HepG2 (cell line): Measurements from ENCODE around the gene ABCA2.

Source experiments
- ATF1 ChIP-seq: IDR thresholded peaks from 2 replicates; pipeline ENCODE4 v1.6.1; 2016; ENCODE audit warnings: mild to moderate bottlenecking, control low read depth
- KAT8 ChIP-seq: IDR thresholded peaks from 2 replicates; pipeline ENCODE4 v1.6.1; 2016; ENCODE audit warnings: missing genetic modification reagents, missing compliant biosample characterization
- KDM5A ChIP-seq: fragments of 200-600 bp; sonication (generic); IDR thresholded peaks from 2 replicates; pipeline ENCODE4 v1.7.0; 2018; ENCODE audit warnings: antibody characterized with exemption, mild to moderate bottlenecking, low read length, borderline replicate concordance
- POLR2A ChIP-seq, 2 experiments: IDR thresholded peaks; 2 replicates each; pipeline ENCODE4 v1.6.1; 2011; ENCODE audit warnings: low read depth in 2 of 2, low read length in 2 of 2, mild to moderate bottlenecking in 1 of 2, moderate library complexity in 1 of 2; ENCODE audit not compliant: insufficient read depth in 1 of 2
- ZNF577 ChIP-seq: sonication (generic); formaldehyde crosslinking; IDR thresholded peaks from 2 replicates; pipeline ENCODE4 v1.4.0; 2020; ENCODE audit warnings: mild to moderate bottlenecking, low read depth, missing genetic modification reagents, borderline replicate concordance
- TF ChIP-seq, protein P1 (sequence below), 2 experiments: IDR thresholded peaks; 2 replicates each; pipeline ENCODE4 v1.6.1; 2011 to 2012; ENCODE audit warnings: low read length in 2 of 2, borderline replicate concordance in 1 of 2, low read depth in 1 of 2, mild to moderate bottlenecking in 1 of 2, moderate library complexity in 1 of 2
- TF ChIP-seq, protein P2 (sequence below): IDR thresholded peaks from 2 replicates; pipeline ENCODE4 v1.6.1; 2016; ENCODE audit warnings: low read depth, borderline replicate concordance

DNA sequence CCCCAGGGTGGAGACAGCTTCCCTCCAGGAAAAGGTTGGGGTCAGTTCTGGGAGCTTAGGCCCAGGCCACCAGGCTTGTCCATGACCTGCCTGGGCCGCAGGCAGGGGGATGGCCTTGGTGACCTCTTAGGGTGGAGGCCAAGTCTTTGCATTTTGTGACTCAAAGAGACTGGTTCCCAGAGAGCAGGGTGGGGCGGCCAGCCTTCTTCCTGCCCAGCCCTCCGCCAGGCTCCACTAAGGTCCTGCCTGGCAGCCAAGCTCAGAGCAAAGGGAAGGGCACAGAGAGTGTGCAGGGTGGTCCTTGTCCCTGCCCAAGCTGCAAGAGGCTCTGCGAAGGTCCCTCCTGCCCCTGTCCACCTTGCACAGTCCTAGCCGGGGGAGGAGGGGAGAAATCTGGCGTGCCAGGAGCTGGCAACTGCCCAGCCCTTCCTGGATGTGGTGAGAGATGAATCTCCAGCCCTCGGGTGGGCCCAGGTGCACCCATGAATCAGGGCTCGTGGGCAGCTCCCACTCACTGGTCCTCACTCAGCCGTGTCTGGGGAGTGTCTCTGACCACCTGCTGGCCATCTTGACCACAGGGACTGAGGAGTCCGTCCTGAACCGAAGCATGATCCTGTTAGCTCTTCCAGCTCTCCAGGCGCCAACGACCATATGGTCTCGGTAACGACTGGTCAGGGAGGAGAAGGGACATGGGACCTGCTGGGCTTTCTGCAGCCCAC lies 53.1 kb downstream of the ABCA2 start:
- no peak for TF ChIP-seq ATF1 (CRISPR knock-in tag)
- TF ChIP-seq, protein P1, sequence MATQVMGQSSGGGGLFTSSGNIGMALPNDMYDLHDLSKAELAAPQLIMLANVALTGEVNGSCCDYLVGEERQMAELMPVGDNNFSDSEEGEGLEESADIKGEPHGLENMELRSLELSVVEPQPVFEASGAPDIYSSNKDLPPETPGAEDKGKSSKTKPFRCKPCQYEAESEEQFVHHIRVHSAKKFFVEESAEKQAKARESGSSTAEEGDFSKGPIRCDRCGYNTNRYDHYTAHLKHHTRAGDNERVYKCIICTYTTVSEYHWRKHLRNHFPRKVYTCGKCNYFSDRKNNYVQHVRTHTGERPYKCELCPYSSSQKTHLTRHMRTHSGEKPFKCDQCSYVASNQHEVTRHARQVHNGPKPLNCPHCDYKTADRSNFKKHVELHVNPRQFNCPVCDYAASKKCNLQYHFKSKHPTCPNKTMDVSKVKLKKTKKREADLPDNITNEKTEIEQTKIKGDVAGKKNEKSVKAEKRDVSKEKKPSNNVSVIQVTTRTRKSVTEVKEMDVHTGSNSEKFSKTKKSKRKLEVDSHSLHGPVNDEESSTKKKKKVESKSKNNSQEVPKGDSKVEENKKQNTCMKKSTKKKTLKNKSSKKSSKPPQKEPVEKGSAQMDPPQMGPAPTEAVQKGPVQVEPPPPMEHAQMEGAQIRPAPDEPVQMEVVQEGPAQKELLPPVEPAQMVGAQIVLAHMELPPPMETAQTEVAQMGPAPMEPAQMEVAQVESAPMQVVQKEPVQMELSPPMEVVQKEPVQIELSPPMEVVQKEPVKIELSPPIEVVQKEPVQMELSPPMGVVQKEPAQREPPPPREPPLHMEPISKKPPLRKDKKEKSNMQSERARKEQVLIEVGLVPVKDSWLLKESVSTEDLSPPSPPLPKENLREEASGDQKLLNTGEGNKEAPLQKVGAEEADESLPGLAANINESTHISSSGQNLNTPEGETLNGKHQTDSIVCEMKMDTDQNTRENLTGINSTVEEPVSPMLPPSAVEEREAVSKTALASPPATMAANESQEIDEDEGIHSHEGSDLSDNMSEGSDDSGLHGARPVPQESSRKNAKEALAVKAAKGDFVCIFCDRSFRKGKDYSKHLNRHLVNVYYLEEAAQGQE (IDR thresholded peaks at IDR 0.05; ENCODE audit: borderline replicate concordance in 1 of 2, low read depth in 1 of 2, low read length in 2 of 2) = no peak
- TF ChIP-seq KDM5A = no peak
- no peak for TF ChIP-seq KAT8 (CRISPR knock-in tag)
- no peak for TF ChIP-seq ZNF577
- TF ChIP-seq, protein P2, sequence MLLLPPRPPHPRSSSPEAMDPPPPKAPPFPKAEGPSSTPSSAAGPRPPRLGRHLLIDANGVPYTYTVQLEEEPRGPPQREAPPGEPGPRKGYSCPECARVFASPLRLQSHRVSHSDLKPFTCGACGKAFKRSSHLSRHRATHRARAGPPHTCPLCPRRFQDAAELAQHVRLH (CRISPR knock-in tag) = no peak
- no peak for TF ChIP-seq POLR2A (IDR thresholded peaks at IDR 0.05; ENCODE audit: insufficient read depth in 1 of 2, low read depth in 2 of 2, low read length in 2 of 2)
